Measurements from ENCODE around the gene ANAPC10.
"Not testable (repeated sequence)": the region's sequence is repeated elsewhere in the genome, so short reads cannot be mapped to it uniquely, and the experiment has no call there.

Gene ANAPC10

GRCh38 chr4:145003675-145004074 is 94.3 kb downstream of the ANAPC10 start:
- ChIA-PET CTCF (no interaction called here), POLR2A (no interaction called here)
- no peak for DNase-seq (ENCODE audit: extremely low spot score)
- TF ChIP-seq BHLHE40 (IDR thresholded peaks at IDR 0.05; ENCODE audit: borderline replicate concordance) (no peak), ELF4 (IDR thresholded peaks at IDR 0.05) (no peak), ZNF384 (IDR thresholded peaks at IDR 0.05) (no peak), FOXK2 (IDR thresholded peaks at IDR 0.05) (no peak), NFRKB (IDR thresholded peaks at IDR 0.05) (no peak), PKNOX1 (IDR thresholded peaks at IDR 0.05) (no peak), FOXA1 (IDR thresholded peaks at IDR 0.05) (no peak), TARDBP (IDR thresholded peaks at IDR 0.05) (no peak)

- no peak for DNase-seq (ENCODE audit: extremely low spot score)
- ChIA-PET CTCF (no interaction called here), POLR2A (no interaction called here)
- TF ChIP-seq SUZ12 (IDR thresholded peaks at IDR 0.05) (no peak), TARDBP (IDR thresholded peaks at IDR 0.05) (no peak), HDGF (IDR thresholded peaks at IDR 0.05; ENCODE audit: borderline replicate concordance) (no peak), ARNT (IDR thresholded peaks at IDR 0.05) (no peak), FOXM1 (IDR thresholded peaks at IDR 0.05; ENCODE audit: borderline replicate concordance) (no peak), PKNOX1 (IDR thresholded peaks at IDR 0.05) (no peak), FOXK2 (IDR thresholded peaks at IDR 0.05) (no peak)
These were observed 96.4 kb downstream of the ANAPC10 start for GRCh38 chr4:145001635-145002034.

GRCh38 chr4:145000656-145001055 is 97.3 kb downstream of the ANAPC10 start:
- POLR2A ChIA-PET; DNase-seq (ENCODE audit: extremely low spot score); CTCF ChIA-PET: not testable (repeated sequence)

GRCh38 chr4:144989306-144989705 is 108.7 kb downstream of the ANAPC10 start:
- CTCF ChIA-PET, result no interaction called here
- no peak for DNase-seq (ENCODE audit: extremely low spot score)

GRCh38 chr4:144985531-144985930 is 112.5 kb downstream of the ANAPC10 start:
- POLR2A ChIA-PET, result no interaction called here
- CTCF ChIA-PET, result no interaction called here
- no peak for DNase-seq (ENCODE audit: extremely low spot score)
- TF ChIP-seq HDGF (IDR thresholded peaks at IDR 0.05; ENCODE audit: borderline replicate concordance) (no peak), CTBP1 (IDR thresholded peaks at IDR 0.05; ENCODE audit: borderline replicate concordance) (no peak), FOXA1 (IDR thresholded peaks at IDR 0.05) (no peak), FOXM1 (IDR thresholded peaks at IDR 0.05; ENCODE audit: borderline replicate concordance) (no peak), FOXK2 (IDR thresholded peaks at IDR 0.05) (no peak), NFRKB (IDR thresholded peaks at IDR 0.05) (no peak), TARDBP (IDR thresholded peaks at IDR 0.05) (no peak), ELF4 (IDR thresholded peaks at IDR 0.05) (no peak), SP1 (IDR thresholded peaks at IDR 0.05) (no peak), LEF1 (IDR thresholded peaks at IDR 0.05; ENCODE audit: borderline replicate concordance) (no peak), BHLHE40 (IDR thresholded peaks at IDR 0.05; ENCODE audit: borderline replicate concordance) (no peak), ZNF384 (IDR thresholded peaks at IDR 0.05) (no peak), ARNT (IDR thresholded peaks at IDR 0.05) (no peak)

More at GRCh38 chr4:144989306-144989705, 108.7 kb downstream of the ANAPC10 start:
- TF ChIP-seq FOXK2 (IDR thresholded peaks at IDR 0.05) (no peak), NFRKB (IDR thresholded peaks at IDR 0.05) (no peak), HDGF (IDR thresholded peaks at IDR 0.05; ENCODE audit: borderline replicate concordance) (no peak), SP1 (IDR thresholded peaks at IDR 0.05) (no peak), FOXA1 (IDR thresholded peaks at IDR 0.05) (no peak), ZNF384 (IDR thresholded peaks at IDR 0.05) (no peak), L3MBTL2 (conservative IDR thresholded peaks at IDR 0.05) (no peak), BHLHE40 (IDR thresholded peaks at IDR 0.05; ENCODE audit: borderline replicate concordance) (no peak), FOXM1 (IDR thresholded peaks at IDR 0.05; ENCODE audit: borderline replicate concordance) (no peak), ELF4 (IDR thresholded peaks at IDR 0.05) (no peak), TARDBP (IDR thresholded peaks at IDR 0.05) (no peak), PKNOX1 (IDR thresholded peaks at IDR 0.05) (no peak), SUZ12 (IDR thresholded peaks at IDR 0.05) (no peak), LEF1 (IDR thresholded peaks at IDR 0.05; ENCODE audit: borderline replicate concordance) (no peak), ARNT (IDR thresholded peaks at IDR 0.05) (no peak), CTBP1 (IDR thresholded peaks at IDR 0.05; ENCODE audit: borderline replicate concordance) (no peak)
- POLR2A ChIA-PET, result no interaction called here

GRCh38 chr4:144985014-144985413 is 113.0 kb downstream of the ANAPC10 start:
- ChIA-PET POLR2A (no interaction called here), CTCF (no interaction called here)
- DNase-seq (ENCODE audit: extremely low spot score), result no peak
- TF ChIP-seq NFRKB (IDR thresholded peaks at IDR 0.05), result no peak
- TF ChIP-seq FOXM1 (IDR thresholded peaks at IDR 0.05; ENCODE audit: borderline replicate concordance), result no peak
- no peak for TF ChIP-seq ELF4 (IDR thresholded peaks at IDR 0.05)
- TF ChIP-seq ZNF384 (IDR thresholded peaks at IDR 0.05), result no peak
- no peak for TF ChIP-seq ARNT (IDR thresholded peaks at IDR 0.05)
- TF ChIP-seq FOXK2 (IDR thresholded peaks at IDR 0.05), result no peak
- TF ChIP-seq TARDBP (IDR thresholded peaks at IDR 0.05), result no peak
- no peak for TF ChIP-seq L3MBTL2 (conservative IDR thresholded peaks at IDR 0.05)
- TF ChIP-seq HDGF (IDR thresholded peaks at IDR 0.05; ENCODE audit: borderline replicate concordance), result no peak
- TF ChIP-seq FOXA1 (IDR thresholded peaks at IDR 0.05), result no peak
- no peak for TF ChIP-seq SUZ12 (IDR thresholded peaks at IDR 0.05)
- no peak for TF ChIP-seq SP1 (IDR thresholded peaks at IDR 0.05)
- no peak for TF ChIP-seq BHLHE40 (IDR thresholded peaks at IDR 0.05; ENCODE audit: borderline replicate concordance)
- TF ChIP-seq CTBP1 (IDR thresholded peaks at IDR 0.05; ENCODE audit: borderline replicate concordance), result no peak
- TF ChIP-seq PKNOX1 (IDR thresholded peaks at IDR 0.05), result no peak
- no peak for TF ChIP-seq LEF1 (IDR thresholded peaks at IDR 0.05; ENCODE audit: borderline replicate concordance)

All from HEK293T (cell line).